H9 (cell line): ENCODE measurements around the gene WFS1. TPM values are rescaled to one million over a fixed set of nuclear protein-coding genes. Genes with fewer than 3 reads are reported as not detected.

Experiments used
- DNase-seq: peaks from one replicate; pipeline ENCODE4 v3.0.0-alpha.2; 2017
- H2AFZ ChIP-seq: one replicate; pipeline ENCODE4 v1.6.1; 2013; ENCODE audit warnings: mild to moderate bottlenecking, low read length, control low read depth, moderate library complexity
- H2AK5ac ChIP-seq: 2 replicates; pipeline ENCODE4 v1.6.1; 2013; ENCODE audit warnings: low read length, control low read depth, mixed read lengths; ENCODE audit not compliant: insufficient read length
- H2BK120ac ChIP-seq: one replicate; pipeline ENCODE4 v1.6.1; 2013; ENCODE audit warnings: low read depth, mild to moderate bottlenecking, low read length, control low read depth, inconsistent platforms; ENCODE audit not compliant: poor library complexity, severe bottlenecking
- H2BK12ac ChIP-seq: 2 replicates; pipeline ENCODE4 v1.6.1; 2013; ENCODE audit warnings: low read length, control low read depth, mixed read lengths, low read depth; ENCODE audit not compliant: insufficient read length
- H2BK15ac ChIP-seq: 2 replicates; pipeline ENCODE4 v1.6.1; 2013; ENCODE audit warnings: low read depth, low read length, control low read depth
- H2BK20ac ChIP-seq: one replicate; pipeline ENCODE4 v1.6.1; 2013; ENCODE audit warnings: low read depth, mild to moderate bottlenecking, low read length, control low read depth, inconsistent platforms; ENCODE audit not compliant: poor library complexity, severe bottlenecking
- H2BK5ac ChIP-seq: 2 replicates; pipeline ENCODE4 v1.6.1; 2013; ENCODE audit warnings: low read length, control low read depth, mixed read lengths; ENCODE audit not compliant: insufficient read length
- H3K14ac ChIP-seq: 2 replicates; pipeline ENCODE4 v1.6.1; 2013; ENCODE audit warnings: low read length, control low read depth; ENCODE audit not compliant: insufficient read depth
- H3K18ac ChIP-seq: 2 replicates; pipeline ENCODE4 v1.6.1; 2013; ENCODE audit warnings: low read depth, mild to moderate bottlenecking, mixed read lengths, low read length, control low read depth; ENCODE audit not compliant: insufficient read length
- H3K23ac ChIP-seq: 2 replicates; pipeline ENCODE4 v1.6.1; 2013; ENCODE audit warnings: low read length, control low read depth, mixed read lengths, low read depth; ENCODE audit not compliant: insufficient read length
- H3K23me2 ChIP-seq: 2 replicates; pipeline ENCODE4 v1.6.1; 2013; ENCODE audit warnings: low read depth, mild to moderate bottlenecking, mixed read lengths, low read length, control low read depth; ENCODE audit not compliant: insufficient read length, poor library complexity, severe bottlenecking
- H3K27ac ChIP-seq: 2 replicates; pipeline ENCODE4 v1.5.1; 2013; ENCODE audit warnings: low read length, control low read depth, mixed read lengths, low read depth; ENCODE audit not compliant: insufficient read length
- H3K27me3 ChIP-seq: 2 replicates; pipeline ENCODE4 v1.6.1; 2013; ENCODE audit warnings: low read length, control low read depth, inconsistent platforms; ENCODE audit not compliant: insufficient read depth
- H3K4ac ChIP-seq: 2 replicates; pipeline ENCODE4 v1.6.1; 2013; ENCODE audit warnings: low read depth, mild to moderate bottlenecking, control low read depth, inconsistent platforms, low read length, moderate library complexity
- H3K4me1 ChIP-seq: 2 replicates; pipeline ENCODE4 v1.6.1; 2013; ENCODE audit warnings: low read length, control low read depth, inconsistent platforms; ENCODE audit not compliant: insufficient read depth
- H3K4me2 ChIP-seq: 2 replicates; pipeline ENCODE4 v1.6.1; 2013; ENCODE audit warnings: low read length, control low read depth, mixed read lengths; ENCODE audit not compliant: insufficient read length, insufficient read depth
- H3K56ac ChIP-seq: 2 replicates; pipeline ENCODE4 v1.6.1; 2013; ENCODE audit warnings: low read depth, mild to moderate bottlenecking, mixed read lengths, low read length, control low read depth; ENCODE audit not compliant: insufficient read length
- H3K79me1 ChIP-seq: 2 replicates; pipeline ENCODE4 v1.6.1; 2013; ENCODE audit warnings: low read depth, mild to moderate bottlenecking, moderate library complexity, low read length, control low read depth, inconsistent platforms; ENCODE audit not compliant: insufficient read depth, poor library complexity, severe bottlenecking
- H3K79me2 ChIP-seq: 2 replicates; pipeline ENCODE4 v1.6.1; 2013; ENCODE audit warnings: low read length, control low read depth, inconsistent platforms; ENCODE audit not compliant: insufficient read depth
- H3K9ac ChIP-seq: 2 replicates; pipeline ENCODE4 v1.6.1; 2013; ENCODE audit warnings: low read length, control low read depth, mixed read lengths; ENCODE audit not compliant: insufficient read length; ENCODE audit errors: extremely low read depth
- H3K9me3 ChIP-seq: one replicate; pipeline ENCODE4 v1.6.1; 2013; ENCODE audit warnings: low read depth, low read length, inconsistent platforms; ENCODE audit not compliant: control insufficient read depth
- H3T11ph ChIP-seq: one replicate; pipeline ENCODE4 v1.6.1; 2013; ENCODE audit warnings: mild to moderate bottlenecking, low read length, control low read depth, inconsistent platforms
- H4K20me1 ChIP-seq: one replicate; pipeline ENCODE4 v1.6.1; 2013; ENCODE audit not compliant: control insufficient read depth, insufficient read length, insufficient read depth
- H4K5ac ChIP-seq: 2 replicates; pipeline ENCODE4 v1.6.1; 2013; ENCODE audit warnings: low read depth, mild to moderate bottlenecking, mixed read lengths, low read length, control low read depth; ENCODE audit not compliant: insufficient read length
- H4K8ac ChIP-seq: replicated peaks from 2 replicates; pipeline ENCODE4 v1.6.1; 2013; ENCODE audit warnings: low read length, control low read depth, mixed read lengths, low read depth; ENCODE audit not compliant: insufficient read length
- H4K91ac ChIP-seq: 2 replicates; pipeline ENCODE4 v1.6.1; 2013; ENCODE audit warnings: low read depth, mild to moderate bottlenecking, moderate library complexity, mixed read lengths, low read length, control low read depth; ENCODE audit not compliant: insufficient read length
- H3K27ac Mint-ChIP-seq, 3 experiments: 2 replicates in 2 of 3; 3 replicates in 1 of 3; pipeline ENCODE4 v1.8.0; 2020 to 2021; ENCODE audit warnings: mixed read lengths in 3 of 3, mild to moderate bottlenecking in 1 of 3, moderate library complexity in 1 of 3
- H3K27me3 Mint-ChIP-seq: 2 replicates; pipeline ENCODE4 v1.8.0; 2021; ENCODE audit warnings: low read depth, mild to moderate bottlenecking, moderate library complexity, mixed read lengths
- H3K36me3 Mint-ChIP-seq, 3 experiments: 2 replicates in 2 of 3; 3 replicates in 1 of 3; pipeline ENCODE4 v1.8.0; 2020 to 2021; ENCODE audit warnings: low read depth in 3 of 3, mixed read lengths in 3 of 3; ENCODE audit not compliant: insufficient read depth in 1 of 3
- H3K4me1 Mint-ChIP-seq, 2 experiments: 2 replicates each; pipeline ENCODE4 v1.8.0; 2020; ENCODE audit warnings: mixed read lengths in 2 of 2
- H3K4me3 Mint-ChIP-seq, 2 experiments: 2 replicates in 1 of 2; 3 replicates in 1 of 2; pipeline ENCODE4 v1.8.0; 2020 to 2021; ENCODE audit warnings: mild to moderate bottlenecking in 2 of 2, mixed read lengths in 2 of 2, moderate library complexity in 1 of 2
- H3K9me3 Mint-ChIP-seq, 2 experiments: 2 replicates in 1 of 2; 3 replicates in 1 of 2; pipeline ENCODE4 v1.8.0; 2020; ENCODE audit warnings: mild to moderate bottlenecking in 2 of 2, mixed read lengths in 2 of 2, moderate library complexity in 1 of 2
- CTCF ChIP-seq: fragments of 200-600 bp; sonication (generic); conservative IDR thresholded peaks from 3 replicates; pipeline ENCODE4 v1.8.0; 2021; ENCODE audit warnings: antibody characterized with exemption, mild to moderate bottlenecking
- WGBS: extraction: QIAGEN DNeasy Blood & Tissue Kit; methylation state at CpG from one replicate; pipeline ENCODE4 v1.1.7; 2013; ENCODE audit warnings: missing lambda C conversion rate, low lambda C conversion rate, mixed read lengths; ENCODE audit not compliant: insufficient read length; ENCODE audit errors: extremely low coverage; 5-methylcytosine and 5-hydroxymethylcytosine counted together
- total RNA-seq: library from RNA; stranded (reverse); gene quantifications from 2 replicates; pipeline ENCODE4 v1.2.1, GENCODE V29; 2021

The WFS1 gene
- total RNA-seq, 1 experiment from 2014 or later = 18.9 TPM

DNA sequence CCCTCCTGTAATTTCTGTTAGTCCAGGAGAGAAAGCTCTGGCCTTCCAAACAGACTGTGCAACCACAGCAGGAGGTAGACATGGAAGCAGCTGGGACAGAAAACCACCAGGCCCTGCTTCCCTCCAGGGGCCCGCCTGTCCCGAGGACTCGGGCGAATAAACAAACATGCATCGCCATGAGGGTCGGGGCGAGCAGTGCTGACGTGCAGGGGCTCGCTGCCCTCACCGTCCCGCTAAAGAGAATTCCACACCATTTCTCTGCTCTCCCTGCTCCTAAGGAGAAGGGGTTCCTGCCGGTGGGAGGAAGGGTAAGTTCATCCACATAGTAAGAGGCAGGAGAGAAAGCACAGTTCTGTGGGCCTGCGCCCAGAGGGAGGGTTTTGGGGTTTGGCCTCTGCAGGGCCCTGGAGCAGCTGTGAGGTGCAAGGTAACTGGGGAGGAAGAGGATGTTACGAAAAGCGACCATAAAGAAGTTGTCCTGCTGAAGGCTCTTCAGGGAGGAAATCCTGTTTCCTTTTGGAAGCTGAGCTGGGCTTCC is 54.9 kb downstream of the WFS1 start:
- Mint-ChIP-seq H3K27me3 (peaks cover 1% of the 10 kb centered on the region), H3K9me3 (no peaks in the 10 kb centered on the region; a peak in 1 of 5 replicates), H3K4me3 (no peak overlapping the region), H3K27ac (peak overlapping the region in 2 of 3 experiments; percentile 34 to 84; a peak in 2 of 7 replicates), H3K4me1 (peaks cover 13 to 18% of the 10 kb centered on the region in 2 experiments), H3K36me3 (peaks cover 0 to 5% (median 3%) of the 10 kb centered on the region in 3 experiments; a peak in 4 of 7 replicates)
- Histone ChIP-seq H3K79me1 (no peaks in the 10 kb centered on the region), H3K18ac (no peak overlapping the region), H2AFZ (no peak overlapping the region), H3K56ac (no peak overlapping the region), H4K91ac (no peak overlapping the region), H3K4me1 (no peaks in the 10 kb centered on the region), H3K27me3 (no peaks in the 10 kb centered on the region), H2BK15ac (no peak overlapping the region), H3K4me2 (no peak overlapping the region), H2BK20ac (no peak overlapping the region), H2AK5ac (no peak overlapping the region), H4K5ac (no peak overlapping the region), H3K23me2 (no peaks in the 10 kb centered on the region), H2BK5ac (no peak overlapping the region), H3T11ph (no peak overlapping the region), H3K9ac (no peak overlapping the region), H2BK12ac (no peak overlapping the region), H3K14ac (no peak overlapping the region), H4K8ac (no peak overlapping the region), H3K4ac (no peak overlapping the region), H3K23ac (no peak overlapping the region), H3K79me2 (no peaks in the 10 kb centered on the region), H3K9me3 (no peaks in the 10 kb centered on the region), H2BK120ac (no peak overlapping the region), H4K20me1 (no peaks in the 10 kb centered on the region), H3K27ac (no peak overlapping the region)
- WGBS = no CpG with 5 or more reads among the region's 15 CpGs
- DNase-seq = no peak
- no peak for TF ChIP-seq CTCF
